ENCODE results near the gene MYOM1. TPM values are rescaled to one million over a fixed set of nuclear protein-coding genes. Genes with fewer than 3 reads are reported as not detected.

MYOM1 gene
- total and polyA plus RNA-seq, 2 donors from 2014 or later, result 2.1 to 6.8 TPM

DNA sequence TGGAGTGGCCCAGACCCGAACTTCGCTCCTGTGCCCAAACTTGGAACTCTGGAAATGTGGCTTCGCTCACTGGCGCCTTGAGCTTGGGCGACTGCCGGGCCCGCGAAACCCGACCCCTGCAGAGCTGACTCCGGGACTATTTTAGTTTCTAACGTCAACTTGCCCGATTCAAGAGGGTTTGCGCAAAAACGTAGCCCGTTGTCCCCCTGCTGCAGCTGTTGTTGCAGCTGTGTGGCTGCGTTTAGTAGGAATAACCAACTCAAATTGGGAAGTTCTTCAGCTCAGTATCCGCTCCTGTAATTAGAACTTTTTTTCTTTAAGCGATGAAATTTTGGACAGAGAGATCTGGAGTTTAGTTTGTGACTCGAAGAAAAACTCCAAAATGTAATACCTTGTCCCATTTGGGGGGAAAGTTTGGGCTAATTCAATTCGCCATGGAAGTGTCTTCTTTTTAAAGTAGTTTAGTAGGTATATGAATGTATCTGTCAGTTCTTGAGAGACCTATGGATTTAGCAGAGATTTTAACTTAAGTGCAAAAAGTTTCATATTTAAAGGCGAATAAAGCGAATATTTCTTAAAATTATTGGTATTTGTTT is 28.4 kb upstream of the MYOM1 start:
- Histone ChIP-seq H3K27ac (ENCODE audit: low read depth in 2 of 2, low read length in 2 of 2) (peak overlapping the region; percentile 97 to 100), H3K36me3 (ENCODE audit: control insufficient read depth in 2 of 3, insufficient read depth in 3 of 3, low read length in 3 of 3) (peaks cover 0 to 3% (median under 1%) of the 10 kb centered on the region in 3 donors), H3K4me3 (ENCODE audit: low read length in 3 of 3) (peak overlapping the region; percentile 97 to 98 (median 97)), H3K9ac (ENCODE audit: low read length in 3 of 3) (peak overlapping the region; percentile 98 to 100 (median 99)), H3K9me3 (ENCODE audit: control insufficient read depth in 2 of 3, insufficient read depth in 1 of 3, low read length in 3 of 3) (no peaks in the 10 kb centered on the region), H3K27me3 (ENCODE audit: control insufficient read depth, insufficient read depth, low read length) (no peaks in the 10 kb centered on the region), H3K4me1 (ENCODE audit: control insufficient read depth in 2 of 3, insufficient read depth in 2 of 3, low read depth in 1 of 3, low read length in 3 of 3) (peaks cover 2 to 18% (median 9%) of the 10 kb centered on the region in 3 donors)
- TF ChIP-seq, protein P1, sequence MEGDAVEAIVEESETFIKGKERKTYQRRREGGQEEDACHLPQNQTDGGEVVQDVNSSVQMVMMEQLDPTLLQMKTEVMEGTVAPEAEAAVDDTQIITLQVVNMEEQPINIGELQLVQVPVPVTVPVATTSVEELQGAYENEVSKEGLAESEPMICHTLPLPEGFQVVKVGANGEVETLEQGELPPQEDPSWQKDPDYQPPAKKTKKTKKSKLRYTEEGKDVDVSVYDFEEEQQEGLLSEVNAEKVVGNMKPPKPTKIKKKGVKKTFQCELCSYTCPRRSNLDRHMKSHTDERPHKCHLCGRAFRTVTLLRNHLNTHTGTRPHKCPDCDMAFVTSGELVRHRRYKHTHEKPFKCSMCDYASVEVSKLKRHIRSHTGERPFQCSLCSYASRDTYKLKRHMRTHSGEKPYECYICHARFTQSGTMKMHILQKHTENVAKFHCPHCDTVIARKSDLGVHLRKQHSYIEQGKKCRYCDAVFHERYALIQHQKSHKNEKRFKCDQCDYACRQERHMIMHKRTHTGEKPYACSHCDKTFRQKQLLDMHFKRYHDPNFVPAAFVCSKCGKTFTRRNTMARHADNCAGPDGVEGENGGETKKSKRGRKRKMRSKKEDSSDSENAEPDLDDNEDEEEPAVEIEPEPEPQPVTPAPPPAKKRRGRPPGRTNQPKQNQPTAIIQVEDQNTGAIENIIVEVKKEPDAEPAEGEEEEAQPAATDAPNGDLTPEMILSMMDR (IDR thresholded peaks at IDR 0.05; ENCODE audit: borderline replicate concordance, extremely low read depth, insufficient read depth), result no peak
- DNase-seq (peak in 2 of 5 donors; percentile 83 to 89), FAIRE-seq (no peak)
- intact Hi-C loops (cut with DNase I), result loop anchor here (10.0 kb wide), 1 partner anchor 313 kb away; no protein-coding TSS in a partner anchor

DNA sequence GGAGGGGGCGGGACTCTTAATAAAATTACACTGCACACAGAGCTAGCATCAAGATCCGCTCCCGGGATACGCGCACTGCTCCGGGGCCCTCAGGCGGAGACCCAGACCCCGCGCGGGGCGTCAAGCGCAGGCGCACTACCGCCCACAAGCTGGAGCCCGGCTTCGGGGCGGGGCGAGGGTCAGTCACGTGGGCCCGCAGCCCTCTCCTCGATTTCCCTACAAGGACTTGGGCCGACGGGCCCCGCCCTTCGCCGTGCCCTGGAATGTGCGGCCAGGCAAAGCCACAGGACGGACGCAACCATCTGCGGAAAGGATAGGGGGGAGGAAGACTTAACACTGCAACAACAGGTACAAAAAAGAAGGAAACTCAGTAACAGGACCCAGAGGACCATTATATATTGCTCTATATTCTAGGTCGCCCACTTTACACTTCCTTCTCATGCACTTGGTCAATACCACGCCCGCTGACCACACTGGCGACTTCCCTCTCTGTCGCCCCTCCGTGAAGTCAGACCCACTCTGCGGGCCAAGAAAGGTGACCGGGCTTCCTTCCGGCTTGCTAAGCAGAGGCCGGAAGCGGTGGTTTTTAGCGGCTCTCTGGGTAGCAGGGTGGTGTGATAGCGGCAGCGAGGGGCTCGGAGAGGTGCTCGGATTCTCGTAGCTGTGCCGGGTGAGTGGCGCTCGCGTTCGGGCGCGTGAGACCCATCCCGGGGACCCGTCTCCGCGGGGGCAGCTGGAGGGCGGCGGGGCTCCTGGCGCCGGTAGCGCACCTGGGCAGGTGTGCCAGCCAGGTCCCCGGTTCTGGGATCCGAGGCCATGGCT is 27.7 kb upstream of the MYOM1 start, which contains the start of gene MYL12A:
MYL12A (plus strand) TSS at position 562 of the 822 bp plus-strand sequence. CDS start 5,447 bp downstream, outside the sequence.
- peaks cover 2 to 18% (median 7%) of the 10 kb centered on the region in 3 donors for H3K4me1 ChIP-seq (ENCODE audit: control insufficient read depth in 2 of 3, insufficient read depth in 2 of 3, low read depth in 1 of 3, low read length in 3 of 3)
- TF ChIP-seq, protein P1 (IDR thresholded peaks at IDR 0.05; ENCODE audit: borderline replicate concordance, extremely low read depth, insufficient read depth), result no peak
- peak; percentile 98 to 100 (median 99) for DNase-seq
- H3K27me3 ChIP-seq (ENCODE audit: control insufficient read depth, insufficient read depth, low read length), result no peaks in the 10 kb centered on the region
- no peaks in the 10 kb centered on the region for H3K9me3 ChIP-seq (ENCODE audit: control insufficient read depth in 2 of 3, insufficient read depth in 1 of 3, low read length in 3 of 3)
- intact Hi-C loops (cut with DNase I), result loop anchor here (10.0 kb wide), 1 partner anchor 313 kb away; no protein-coding TSS in a partner anchor
- no peaks in the 10 kb centered on the region for H3K36me3 ChIP-seq (ENCODE audit: control insufficient read depth in 2 of 3, insufficient read depth in 3 of 3, low read length in 3 of 3)
- peak within 1 kb of the TSS; percentile 97 to 100 for H3K27ac ChIP-seq (ENCODE audit: low read depth in 2 of 2, low read length in 2 of 2)
- H3K9ac ChIP-seq (ENCODE audit: low read length in 3 of 3), result peak within 1 kb of the TSS; percentile 98 to 100 (median 99)
- FAIRE-seq, result no peak
- H3K4me3 ChIP-seq (ENCODE audit: low read length in 3 of 3), result peak within 1 kb of the TSS; percentile 97 to 98 (median 97)

DNA sequence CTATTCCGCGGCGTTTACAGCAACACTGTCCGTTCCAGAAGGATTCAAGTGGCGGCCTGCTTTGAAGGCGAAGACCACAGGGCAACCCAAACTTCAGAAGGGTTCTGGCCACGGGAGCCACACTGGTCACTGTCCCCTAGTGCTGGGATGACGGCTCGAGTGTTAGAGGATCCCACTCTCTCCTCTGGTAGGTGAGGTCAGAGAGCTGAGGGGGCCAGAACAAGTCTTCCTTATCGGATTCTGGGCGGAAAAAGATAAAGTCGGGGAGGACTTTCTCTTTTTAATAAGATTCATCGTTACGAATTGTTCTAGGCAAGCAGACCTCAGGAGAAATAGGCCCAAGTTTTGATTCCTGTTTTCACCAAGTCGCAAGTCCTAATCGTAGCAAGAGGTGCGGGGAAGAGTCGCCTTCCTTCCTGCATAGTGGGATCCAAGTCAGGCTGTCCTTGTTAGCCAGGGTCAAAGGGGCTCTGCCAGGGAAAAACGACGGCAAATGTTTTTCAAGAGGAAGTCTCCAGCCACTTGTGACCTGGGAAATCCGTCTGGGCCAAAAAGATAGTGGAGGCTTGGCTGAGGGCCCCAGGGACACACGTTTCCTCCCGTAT is 27.0 kb upstream of the MYOM1 start:
- H3K4me1 ChIP-seq (ENCODE audit: control insufficient read depth in 2 of 3, insufficient read depth in 2 of 3, low read depth in 1 of 3, low read length in 3 of 3), result peaks cover 2 to 15% (median 7%) of the 10 kb centered on the region in 3 donors
- intact Hi-C loops (cut with DNase I), result loop anchor here (10.0 kb wide), 1 partner anchor 312 kb away; no protein-coding TSS in a partner anchor

More for the DNA sequence above, 27.0 kb upstream of the MYOM1 start:
- TF ChIP-seq, protein P1 (IDR thresholded peaks at IDR 0.05; ENCODE audit: borderline replicate concordance, extremely low read depth, insufficient read depth), result no peak
- FAIRE-seq, result no peak
- H3K27me3 ChIP-seq (ENCODE audit: control insufficient read depth, insufficient read depth, low read length), result no peaks in the 10 kb centered on the region
- H3K4me3 ChIP-seq (ENCODE audit: low read length in 3 of 3), result peak overlapping the region; percentile 72 to 98 (median 97)
- H3K9ac ChIP-seq (ENCODE audit: low read length in 3 of 3), result peak overlapping the region; percentile 38 to 99 (median 89)
- no peaks in the 10 kb centered on the region for H3K9me3 ChIP-seq (ENCODE audit: control insufficient read depth in 2 of 3, insufficient read depth in 1 of 3, low read length in 3 of 3)
- peak in 3 of 5 donors; percentile 32 to 81 (median 68) for DNase-seq
- peak overlapping the region; percentile 97 to 100 for H3K27ac ChIP-seq (ENCODE audit: low read depth in 2 of 2, low read length in 2 of 2)
- H3K36me3 ChIP-seq (ENCODE audit: control insufficient read depth in 2 of 3, insufficient read depth in 3 of 3, low read length in 3 of 3), result no peaks in the 10 kb centered on the region

Data from kidney (tissue), 14 donors.